NCI-H510A (cell line): Measurements from ENCODE around the gene OLFM1.
"Not testable (repeated sequence)": the region's sequence is repeated elsewhere in the genome, so short reads cannot be mapped to it uniquely, and the experiment has no call there.

ENCODE experiments used
- DNase-seq: peaks from one replicate; lab custom pipeline; 2025; lab: John Stamatoyannopoulos, UW

Gene OLFM1

DNA sequence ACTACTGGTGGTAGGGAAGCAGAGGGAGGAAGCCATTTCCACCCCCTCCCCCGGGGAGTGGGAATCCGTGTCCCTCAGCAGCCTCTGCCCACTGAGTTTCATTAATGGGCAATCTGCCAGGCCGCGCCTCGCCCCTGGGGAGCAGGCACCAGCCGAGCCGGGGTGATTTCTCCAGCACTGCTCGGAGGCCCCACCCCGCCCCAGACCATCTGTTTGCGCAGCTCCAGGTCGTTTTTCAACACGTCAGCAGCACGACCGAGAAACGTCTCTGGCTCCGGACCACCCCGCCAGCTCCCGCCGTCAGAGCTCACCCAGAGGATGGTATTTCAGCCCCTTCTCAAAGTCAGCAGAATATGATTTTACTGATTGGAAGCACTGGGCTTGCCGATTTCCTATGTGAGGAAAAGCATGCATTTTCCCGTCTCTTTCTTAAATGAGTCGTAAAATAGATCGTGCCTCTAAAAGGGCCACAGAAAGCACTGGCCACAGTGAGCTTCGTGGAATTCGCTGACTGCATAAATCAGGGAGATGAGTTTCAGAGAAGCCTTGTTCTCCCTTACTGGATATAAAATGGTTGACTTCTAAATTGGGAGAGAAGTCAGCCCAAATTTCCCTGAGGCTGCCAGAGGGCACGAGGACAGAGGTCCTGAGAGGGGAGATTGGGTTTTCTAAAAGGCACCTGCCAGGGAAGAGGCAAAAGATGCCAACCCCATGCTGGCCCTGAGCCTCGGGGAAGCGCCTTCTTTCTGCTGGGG lies 47.0 kb downstream of the OLFM1 start:
- DNase-seq, result no peak

DNA sequence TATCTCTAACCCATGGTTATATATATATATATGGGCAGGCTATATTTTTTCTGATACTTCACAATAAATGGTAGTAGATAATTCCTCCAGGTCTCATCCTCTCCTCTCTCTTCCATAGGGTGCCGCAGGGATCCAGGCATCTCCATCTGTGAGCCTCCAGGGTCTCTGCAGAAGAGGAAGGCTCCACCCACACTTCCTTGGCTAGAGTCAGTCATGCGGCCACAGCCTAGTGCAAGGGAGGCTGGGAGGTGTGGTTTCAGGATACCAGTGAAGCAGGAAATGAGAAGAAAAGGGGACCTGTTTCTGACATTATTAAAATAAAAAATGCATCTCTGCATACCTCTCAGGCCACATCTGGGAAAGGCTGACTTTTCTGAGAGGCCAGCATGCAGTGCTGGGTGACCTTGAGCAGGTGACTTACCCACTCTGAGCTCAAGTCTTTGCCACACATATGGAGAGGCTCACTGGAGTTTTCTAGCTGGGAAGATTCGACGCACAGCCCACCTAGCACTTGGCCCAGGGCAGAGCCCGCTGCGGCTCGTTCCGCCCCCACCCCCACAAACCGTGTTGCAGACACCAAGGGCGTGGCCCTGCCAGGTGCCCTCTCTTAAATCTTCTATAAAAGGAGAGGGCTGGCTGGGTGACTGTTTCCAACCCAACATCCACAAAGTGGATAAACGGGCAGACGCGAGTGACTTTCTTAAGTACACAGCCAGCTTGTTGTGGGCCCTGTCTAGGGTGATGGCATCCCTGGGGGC lies 47.9 kb downstream of the OLFM1 start:
- no peak for DNase-seq

DNA sequence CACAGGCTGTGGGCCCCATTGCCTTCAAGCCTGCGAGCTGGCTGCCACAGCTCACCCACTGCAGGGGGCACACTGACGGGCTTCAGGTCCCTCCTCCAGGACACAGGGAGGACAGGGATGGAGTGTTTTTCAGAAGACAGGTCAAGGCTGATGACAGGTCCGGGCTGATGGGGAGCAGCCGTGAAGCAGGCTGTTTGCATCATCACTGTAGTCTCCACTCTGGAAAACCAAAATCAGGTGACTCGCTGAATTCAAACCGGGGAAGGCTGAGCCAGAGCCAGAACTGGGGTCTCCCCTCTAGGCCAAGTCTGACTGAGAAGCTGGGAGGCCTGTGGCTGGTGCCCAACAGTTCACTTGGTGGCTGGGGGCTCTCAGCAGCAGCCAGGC lies 48.5 kb downstream of the OLFM1 start:
- DNase-seq, result no peak

DNA sequence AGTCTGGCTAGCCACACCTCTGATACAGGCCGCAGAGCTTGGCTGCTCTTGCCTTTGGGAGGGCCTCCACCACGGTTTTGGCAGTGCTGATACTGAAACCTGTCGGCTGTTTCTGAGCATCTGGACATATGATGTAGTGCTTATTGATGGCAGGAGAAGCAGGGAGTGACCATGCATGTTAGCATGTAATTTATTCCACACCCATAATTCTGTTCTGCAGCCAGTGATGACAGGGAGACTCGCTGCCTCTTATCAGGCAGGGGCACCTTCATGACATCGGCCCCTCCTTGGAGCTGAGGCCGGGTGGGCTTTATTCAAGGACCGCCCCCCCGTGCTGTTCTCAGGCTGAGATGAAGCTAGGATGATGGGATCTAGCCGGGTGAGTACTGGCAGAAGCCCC lies 49.0 kb downstream of the OLFM1 start:
- DNase-seq, result no peak

DNA sequence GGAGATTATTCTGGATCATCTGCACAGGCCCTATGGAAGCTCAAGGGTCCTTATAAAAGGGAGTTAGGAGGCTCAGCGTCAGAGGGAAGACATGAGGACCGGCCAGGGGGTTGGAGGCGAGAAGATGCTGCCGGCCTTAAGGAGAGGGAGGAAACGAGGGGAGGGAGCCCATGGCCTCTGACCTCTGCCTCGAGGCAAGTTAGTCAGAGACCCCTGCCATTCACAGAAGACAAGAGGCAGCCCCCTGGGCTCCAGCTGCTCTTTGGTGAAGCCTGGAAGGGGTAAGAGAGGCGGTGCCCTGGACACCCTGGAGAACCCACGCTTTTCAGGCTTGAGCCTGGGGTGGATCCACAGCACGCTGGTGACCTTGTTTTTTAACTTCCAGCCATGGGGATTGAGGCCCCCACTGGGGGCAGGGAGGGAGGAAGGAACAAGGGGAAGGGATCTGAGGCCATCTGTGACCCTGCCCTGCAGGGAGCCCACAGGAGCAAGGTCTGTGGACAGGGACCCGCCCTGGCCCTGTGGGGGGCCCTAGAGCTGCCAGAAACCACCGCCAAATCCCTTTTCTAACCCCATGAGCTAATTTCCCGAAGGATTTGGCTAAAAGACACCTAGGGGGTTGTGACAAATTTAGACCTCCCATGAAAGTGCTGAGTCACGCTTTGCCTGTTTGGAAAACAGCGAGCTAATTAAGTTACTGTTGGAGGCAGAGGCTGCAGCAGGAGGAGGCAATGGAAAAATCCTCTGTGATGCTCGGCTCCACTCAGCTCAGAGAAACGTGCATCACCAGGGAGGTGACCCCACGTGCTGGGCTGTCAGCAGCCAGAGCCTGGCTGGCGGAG lies 49.7 kb downstream of the OLFM1 start:
- DNase-seq, result no peak

DNA sequence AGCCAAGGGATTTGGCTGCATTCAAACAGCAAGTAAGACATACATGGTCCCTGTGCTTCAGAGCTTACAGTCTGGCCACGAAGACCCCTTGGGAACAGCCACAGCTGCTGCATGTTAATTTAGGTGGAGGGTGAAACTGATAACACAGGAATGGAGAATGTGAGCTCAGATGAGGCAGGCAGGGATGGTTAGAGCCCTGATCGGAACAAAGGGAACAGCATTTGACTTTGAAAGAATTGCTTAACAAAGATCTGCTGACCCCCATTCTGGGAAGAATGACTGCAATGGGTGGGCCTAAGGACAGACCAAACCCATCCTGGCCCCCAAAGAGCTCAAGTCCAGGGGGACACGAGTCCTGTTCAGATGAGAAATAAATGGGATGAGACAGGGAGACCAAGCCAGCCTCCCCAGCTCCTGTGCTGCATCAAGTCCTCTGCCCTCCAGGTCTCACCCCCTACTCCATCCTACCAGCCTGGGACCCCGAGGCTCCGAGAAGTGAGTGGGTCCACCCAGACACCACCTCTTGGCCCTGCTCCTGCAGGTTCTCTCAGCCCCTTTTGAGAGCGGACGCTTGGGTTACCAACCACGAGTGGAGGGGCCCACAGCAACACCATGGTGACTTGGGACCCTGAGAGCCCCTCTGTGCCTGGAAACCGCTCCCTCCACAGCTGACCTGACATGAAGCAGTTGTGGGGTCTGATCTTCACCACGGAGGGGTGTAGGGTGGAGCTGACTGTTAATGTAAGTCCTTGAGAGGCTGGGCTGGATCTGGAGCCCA lies 50.8 kb downstream of the OLFM1 start:
- DNase-seq, result no peak

DNA sequence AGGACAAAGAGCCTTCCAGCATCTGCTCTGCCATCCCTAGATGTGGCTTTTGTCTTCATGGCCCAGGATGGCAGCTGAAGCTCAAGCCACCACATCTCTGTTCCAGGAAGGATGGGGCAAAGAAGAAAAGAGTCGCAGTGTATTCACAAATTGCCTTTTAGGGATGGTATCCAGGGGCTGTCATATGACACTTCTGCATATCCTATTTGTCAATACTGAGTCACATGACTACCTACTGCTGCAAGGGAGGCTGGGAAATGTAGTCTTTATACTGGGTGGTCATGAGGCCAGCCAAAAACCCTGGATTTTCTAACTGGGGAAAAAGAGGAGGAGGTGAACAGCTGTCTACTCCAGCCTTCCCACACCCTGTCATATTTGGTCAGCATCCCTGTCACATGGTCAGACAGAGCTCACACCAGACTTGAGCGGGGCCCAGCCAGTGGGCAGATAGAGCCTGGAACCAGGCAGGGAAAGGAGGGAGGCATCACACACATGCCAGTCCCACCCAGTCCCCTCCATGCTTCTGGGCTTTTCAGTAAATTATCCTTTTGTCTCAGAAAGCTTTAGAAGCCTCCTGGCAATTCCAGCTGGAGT lies 52.0 kb downstream of the OLFM1 start:
- DNase-seq, result no peak

DNA sequence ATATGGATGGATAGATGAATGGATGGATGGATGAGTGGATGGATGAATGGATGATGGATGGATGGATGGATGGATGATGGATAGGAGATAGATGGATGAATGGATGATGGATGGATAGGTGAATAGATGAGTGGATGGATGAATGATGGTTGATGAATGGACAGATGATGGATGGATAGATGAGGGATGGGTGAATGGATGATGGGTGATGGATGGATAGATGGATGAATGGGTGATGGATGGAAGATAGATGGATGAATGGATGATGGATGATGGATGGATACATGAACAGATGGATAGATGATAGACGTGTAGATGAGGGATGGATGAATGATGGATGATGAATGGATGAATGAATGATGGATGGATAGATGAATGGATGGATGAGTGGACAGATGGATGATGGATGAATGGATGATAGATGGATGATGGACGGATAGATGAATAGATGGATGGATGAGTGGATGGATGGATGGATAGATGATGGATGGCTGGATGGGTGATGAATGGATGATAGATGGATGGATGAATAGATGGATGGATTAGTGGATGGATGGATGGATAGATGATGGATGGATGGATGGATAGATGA lies 53.8 kb downstream of the OLFM1 start:
- DNase-seq, result no peak

DNA sequence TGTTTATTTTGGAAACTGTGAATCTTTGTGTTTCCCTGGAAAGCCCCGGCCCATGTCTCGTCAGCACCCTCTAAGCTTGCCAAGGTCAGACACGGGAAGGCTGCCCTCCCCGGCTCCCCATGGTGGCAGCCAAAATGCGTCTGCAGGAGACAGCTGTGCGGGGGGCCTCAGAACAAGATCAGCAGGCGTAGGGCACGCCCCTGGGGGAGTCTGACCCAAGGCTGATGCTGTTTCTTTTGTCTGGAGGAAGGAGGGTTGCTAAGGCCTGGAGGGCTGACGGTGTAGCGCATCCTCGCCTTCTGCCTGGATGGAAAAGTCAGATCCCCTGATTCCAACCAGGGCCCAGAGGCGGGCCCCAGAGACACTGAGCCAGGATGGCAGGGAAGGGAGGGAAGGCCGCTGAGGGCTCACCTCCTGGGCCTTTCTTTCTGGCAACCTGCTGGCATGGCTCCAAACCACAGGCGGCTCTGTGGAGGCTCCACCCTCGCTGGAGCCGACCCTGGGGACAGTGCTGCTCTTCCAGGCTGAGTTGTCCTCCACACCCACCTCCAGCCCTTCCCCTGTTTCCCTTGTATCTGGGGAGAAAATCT lies 57.2 kb downstream of the OLFM1 start:
- no peak for DNase-seq

DNA sequence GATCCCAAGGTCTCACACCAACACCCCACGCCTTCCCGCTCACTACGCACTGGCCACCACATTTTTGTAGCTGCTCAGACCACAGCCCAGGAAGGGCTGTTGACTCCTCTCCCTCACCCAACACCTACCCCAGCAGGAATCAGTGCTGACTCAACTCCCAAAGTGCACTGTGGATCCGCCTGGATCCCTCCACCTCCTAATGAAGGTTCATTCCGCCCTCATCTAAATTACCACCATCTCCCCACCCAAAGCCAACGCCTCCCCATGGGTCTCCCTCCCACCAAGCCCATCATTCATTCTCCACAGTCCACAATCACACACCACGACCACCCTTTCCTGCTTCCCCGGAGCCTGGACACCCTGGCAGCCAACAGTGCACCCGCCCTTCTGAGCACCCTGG lies 57.8 kb downstream of the OLFM1 start:
- no peak for DNase-seq

DNA sequence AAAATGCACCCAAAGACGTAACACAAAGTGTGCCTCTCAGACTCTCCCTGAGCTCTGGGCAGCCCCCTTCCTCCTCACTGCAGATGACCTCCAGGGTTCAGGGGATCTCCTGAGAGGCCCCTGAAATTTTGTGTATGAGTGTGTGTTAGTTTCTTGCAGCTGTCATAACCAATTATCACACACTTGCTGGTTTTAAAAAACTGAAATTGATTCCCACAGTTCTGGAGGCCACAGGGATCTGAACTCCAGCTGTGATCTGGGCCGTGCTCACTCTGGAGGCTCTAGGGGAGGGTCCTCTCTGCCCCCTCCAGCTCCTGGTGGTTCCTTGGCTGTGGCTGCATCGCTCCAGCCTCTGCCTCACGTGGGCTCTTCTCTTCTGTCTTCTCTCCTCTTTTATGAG lies 58.8 kb downstream of the OLFM1 start:
- DNase-seq, result no peak

DNA sequence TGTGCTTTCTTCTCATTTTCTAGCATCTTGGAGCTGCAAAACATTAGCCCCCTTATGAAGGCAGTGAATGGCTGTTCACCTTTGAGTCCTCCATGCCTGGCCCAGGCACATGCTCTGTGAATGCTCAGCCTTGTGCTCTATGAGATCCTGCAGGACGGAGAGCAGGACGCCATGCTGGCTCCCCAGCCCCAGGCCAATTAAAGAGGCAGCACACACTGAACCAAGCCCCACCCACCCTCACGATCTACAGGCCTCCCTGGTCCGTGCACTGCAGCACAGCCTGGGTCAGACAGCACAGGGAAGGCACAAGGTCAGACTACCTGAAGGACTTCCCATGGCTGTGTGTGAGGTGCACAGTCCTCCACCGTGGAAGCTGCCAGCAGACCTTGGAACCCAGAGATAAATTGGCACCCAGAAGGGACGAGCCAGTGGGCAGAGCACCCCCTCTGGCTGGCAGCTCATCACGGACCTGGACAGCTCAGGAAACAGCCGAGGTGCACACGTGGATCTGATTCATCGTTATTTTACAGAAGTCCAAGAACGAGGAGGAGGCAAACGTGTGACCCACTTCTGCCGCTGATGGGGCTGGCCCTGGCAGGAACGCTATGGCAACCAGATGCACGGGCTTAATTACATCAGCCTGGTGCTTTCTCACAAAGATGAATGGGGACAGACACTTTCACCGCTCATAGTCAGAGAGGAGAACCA lies 59.5 kb downstream of the OLFM1 start:
- no peak for DNase-seq

DNA sequence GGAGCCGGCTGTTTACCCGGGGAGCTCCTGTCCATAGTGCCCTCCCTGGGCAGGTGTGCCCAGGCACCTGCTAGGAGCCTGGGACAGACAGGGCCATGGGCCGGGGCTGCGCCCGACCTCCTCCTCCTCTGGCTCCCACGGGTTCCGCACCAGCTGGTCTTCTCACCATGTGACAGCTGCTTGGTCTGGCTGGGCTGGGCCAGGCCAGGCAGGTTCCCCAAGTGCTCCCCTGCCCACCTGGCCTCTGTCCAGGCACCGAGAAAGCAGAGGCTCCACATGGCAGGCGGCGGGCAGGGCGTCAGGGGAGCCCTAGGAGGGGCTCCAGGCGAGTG lies 60.0 kb downstream of the OLFM1 start:
- DNase-seq, result no peak

DNA sequence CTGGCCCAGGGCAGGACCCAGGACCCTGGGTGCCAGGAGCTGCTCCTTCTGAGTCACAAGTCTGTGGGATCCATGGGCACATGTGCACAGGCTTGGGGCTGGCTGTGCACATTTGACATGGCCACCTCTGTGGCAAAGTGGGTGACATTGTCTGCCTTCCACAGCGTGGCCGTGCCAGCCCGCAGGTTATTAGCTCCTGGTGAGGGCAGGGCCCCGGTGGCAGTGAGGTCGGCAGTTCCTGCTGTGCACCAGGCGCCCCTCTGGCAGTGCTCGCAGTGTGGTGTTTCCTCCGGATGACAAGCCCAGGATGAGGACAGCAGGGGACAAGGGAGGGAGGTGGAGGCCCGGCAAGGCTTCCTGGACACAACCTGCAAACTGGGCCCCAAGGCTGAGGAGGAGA lies 60.5 kb downstream of the OLFM1 start:
- no peak for DNase-seq

DNA sequence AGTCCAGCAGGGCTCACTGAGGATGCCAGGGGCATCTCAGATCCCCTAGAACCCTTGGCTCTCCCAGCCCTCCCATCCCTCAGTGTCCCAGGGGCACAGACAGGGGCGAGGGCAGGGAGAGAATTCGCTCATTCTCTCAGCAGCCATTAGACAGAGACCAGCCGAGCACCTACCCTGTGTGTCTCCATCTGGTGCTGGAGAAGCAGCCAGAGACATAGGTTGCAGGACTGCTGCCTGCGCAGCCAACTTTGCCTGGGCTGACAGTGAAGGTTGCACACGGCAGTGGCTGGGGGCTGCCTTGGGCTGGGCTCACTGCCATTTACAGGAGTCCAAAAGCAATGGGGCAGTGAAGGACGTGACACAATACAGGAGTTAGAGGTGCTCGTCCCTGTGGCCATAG lies 60.9 kb downstream of the OLFM1 start:
- DNase-seq, result no peak

DNA sequence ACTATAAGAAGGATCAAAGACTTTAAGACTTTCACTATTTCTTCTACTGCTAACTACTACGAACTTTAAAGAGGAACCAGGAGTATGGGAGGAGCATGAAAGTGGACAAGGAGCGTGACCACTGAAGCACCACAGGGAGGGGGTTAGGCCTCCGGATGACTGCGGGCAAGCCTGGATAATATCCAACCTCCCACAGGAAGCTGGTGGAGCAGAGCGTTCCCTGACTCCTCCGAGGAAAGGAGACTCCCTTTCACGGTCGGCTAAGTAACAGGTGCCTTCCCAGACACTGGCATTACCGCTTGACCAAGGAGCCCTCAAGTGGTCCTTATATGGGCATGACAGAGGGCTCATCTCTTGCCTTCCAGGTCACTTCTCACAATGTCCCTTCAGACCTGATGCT lies 62.4 kb downstream of the OLFM1 start:
- DNase-seq, result not testable (repeated sequence)

DNA sequence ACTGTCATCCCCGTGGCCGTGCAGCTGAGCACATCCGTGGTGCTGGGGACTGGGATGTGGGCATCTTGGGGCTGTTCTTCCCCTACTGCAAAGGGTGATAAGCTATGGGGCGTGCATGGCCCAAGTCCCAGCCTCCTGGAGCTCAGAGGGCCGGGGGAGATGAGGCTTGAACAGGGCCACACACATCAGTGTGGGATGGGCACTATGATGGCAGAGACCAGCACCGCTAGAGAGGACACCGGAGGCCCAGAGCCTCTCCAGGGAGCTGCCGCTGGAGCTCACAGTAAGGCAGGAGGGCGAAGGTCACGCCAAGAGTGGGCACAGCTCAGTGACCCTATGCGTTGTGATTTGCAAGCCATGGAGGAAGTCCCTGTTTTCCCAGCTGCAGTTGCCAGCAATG lies 63.5 kb downstream of the OLFM1 start:
- DNase-seq, result no peak

DNA sequence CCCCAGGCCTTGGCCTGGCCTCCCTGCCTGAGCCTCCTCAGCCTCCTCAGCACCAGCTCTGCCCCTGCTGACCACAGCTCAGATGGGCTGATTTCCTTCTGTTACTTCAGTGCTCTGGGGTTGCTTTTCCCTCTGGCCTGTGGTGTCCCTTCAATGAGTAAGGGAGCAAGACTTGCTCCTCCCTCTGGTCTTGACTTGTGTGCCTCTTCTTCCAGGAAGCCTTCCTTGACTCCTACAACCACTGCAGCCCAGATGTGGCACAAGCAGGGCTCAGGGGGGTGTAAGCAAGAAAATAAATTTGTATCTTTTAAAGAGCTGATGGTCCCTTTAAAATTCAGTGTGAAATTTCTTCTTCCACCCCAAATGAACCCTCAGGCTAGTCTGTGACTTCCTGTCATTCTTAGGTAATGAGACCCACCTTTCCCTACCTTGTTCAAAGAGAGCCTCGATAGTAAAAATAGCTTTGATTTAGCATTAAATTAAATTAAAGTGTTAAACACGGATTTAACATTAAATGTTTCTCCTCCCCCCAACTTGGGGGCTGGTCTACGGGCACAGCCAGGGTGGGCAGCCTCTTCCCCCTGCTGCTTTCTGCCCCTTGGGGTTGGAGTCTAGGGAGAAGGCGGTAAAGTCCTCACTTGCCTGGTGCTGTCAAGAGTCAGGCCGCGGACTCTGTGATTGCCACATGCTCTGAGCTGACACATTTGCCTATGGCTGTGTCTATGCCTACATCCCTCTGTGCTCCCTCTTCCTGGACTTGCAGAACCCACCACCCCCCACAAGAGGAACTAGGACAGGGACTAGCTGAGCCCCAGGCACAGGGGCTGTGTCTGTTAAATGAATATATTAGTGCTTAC lies 64.5 kb downstream of the OLFM1 start:
- no peak for DNase-seq

DNA sequence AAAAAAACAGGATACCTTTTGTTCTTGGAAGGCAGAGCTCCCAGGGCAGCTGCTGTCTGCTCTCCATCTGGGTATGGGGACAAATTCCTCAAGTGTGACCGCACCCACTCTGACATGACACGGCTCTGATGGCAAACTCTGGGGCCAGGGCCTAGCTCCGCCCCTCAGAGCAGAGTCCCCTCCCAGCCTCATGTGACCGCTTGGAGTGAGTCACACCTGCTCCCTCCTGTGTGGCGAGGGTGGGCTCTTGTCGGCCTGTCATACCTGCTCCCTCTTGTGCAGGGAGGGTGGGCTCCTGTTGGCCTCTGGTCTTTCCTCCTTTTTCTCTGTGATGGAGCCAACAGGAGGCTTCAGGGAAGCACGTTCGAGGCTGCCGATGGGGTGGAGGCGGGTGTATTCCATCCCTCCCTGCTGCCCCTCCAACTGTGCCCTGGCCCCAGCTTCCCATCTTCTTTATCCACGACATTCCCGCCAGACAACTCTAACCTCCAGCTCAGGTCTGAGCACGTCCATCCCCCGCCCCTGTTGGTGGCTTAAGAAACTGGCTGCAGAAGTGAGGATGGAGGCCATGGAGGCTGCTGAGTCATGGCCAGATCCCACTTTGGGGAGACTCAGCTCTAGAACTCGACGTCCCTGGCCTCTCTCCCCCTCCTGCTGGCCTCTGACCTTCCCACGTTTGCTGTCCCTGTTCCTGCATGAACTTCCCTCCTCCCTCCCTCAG lies 65.3 kb downstream of the OLFM1 start:
- no peak for DNase-seq
